Endothelial cell of umbilical vein (primary cell): ENCODE data around the gene KBTBD4. TPM values are rescaled to one million over a fixed set of nuclear protein-coding genes. Genes with fewer than 3 reads are reported as not detected.

Experiments
- BruUV-seq: library from RNA; stranded (reverse); fragments of 400-500 nt; replicated peaks from 2 replicates; lab custom pipeline; 2021; lab: Mats Ljungman, UMichigan
- CTCF ChIA-PET: fragments of 300-600, 350-600 bp; sonication (Branson Sonifier 250); formaldehyde crosslinking; loops from one replicate; lab custom pipeline; 2021; ENCODE audit warnings: antibody characterized with exemption, inconsistent platforms; lab: Charles Lee
- POLR2A ChIA-PET: fragments of 300-600, 350-600 bp; sonication (Branson Sonifier 250); formaldehyde crosslinking; loops from one replicate; lab custom pipeline; 2021; ENCODE audit warnings: antibody characterized with exemption, inconsistent platforms; lab: Charles Lee
- DNase-seq: peaks from one replicate; pipeline ENCODE4 v3.0.0-alpha.2; 2011; ENCODE audit warnings: low read depth, low spot score
- FAIRE-seq: peaks from 2 replicates; lab custom pipeline; 2011; peaks lifted over from hg19 to GRCh38; lab: Jason Lieb, UNC
- H2AFZ ChIP-seq: 2 replicates; pipeline ENCODE4 v1.6.0; 2012; ENCODE audit warnings: low read depth, low read length, control low read depth, inconsistent platforms
- H3K27ac ChIP-seq: 2 replicates; pipeline ENCODE4 v1.5.1; 2011; ENCODE audit warnings: low read depth, mild to moderate bottlenecking, control low read depth, low read length, moderate library complexity; ENCODE audit not compliant: insufficient read depth
- H3K27me3 ChIP-seq, 2 experiments: 2 replicates each; pipeline versions ENCODE4 v1.6.0 to v1.6.1; 2011; ENCODE audit warnings: low read length in 2 of 2, mixed read lengths in 1 of 2; ENCODE audit not compliant: control insufficient read depth in 2 of 2, insufficient read depth in 2 of 2
- H3K36me3 ChIP-seq, 2 experiments: 2 replicates in 1 of 2; 3 replicates in 1 of 2; pipeline ENCODE4 v1.5.1; 2011; ENCODE audit warnings: low read length in 2 of 2, mild to moderate bottlenecking in 1 of 2, moderate library complexity in 1 of 2; ENCODE audit not compliant: control insufficient read depth in 2 of 2, insufficient read depth in 2 of 2; ENCODE audit errors: extremely low read depth in 1 of 2
- H3K4me1 ChIP-seq: 3 replicates; pipeline ENCODE4 v1.5.1; 2011; ENCODE audit warnings: mild to moderate bottlenecking, low read length; ENCODE audit not compliant: control insufficient read depth, insufficient read depth; ENCODE audit errors: extremely low read depth
- H3K4me2 ChIP-seq: 2 replicates; pipeline ENCODE4 v1.6.1; 2011; ENCODE audit warnings: low read length, control low read depth, mixed read lengths; ENCODE audit not compliant: insufficient read depth
- H3K4me3 ChIP-seq, 3 experiments: fragments of 200-600 bp in 1 of 3; sonication (generic), shearing (Covaris generic) in 1 of 3; replicated peaks in 1 of 3; 2 replicates each; pipeline ENCODE4 v1.5.1; 2011 to 2016; ENCODE audit warnings: control low read depth in 3 of 3, low read length in 3 of 3, mild to moderate bottlenecking in 2 of 3, inconsistent platforms in 1 of 3, low read depth in 1 of 3, moderate library complexity in 1 of 3; ENCODE audit not compliant: insufficient read depth in 1 of 3
- H3K79me2 ChIP-seq: 2 replicates; pipeline ENCODE4 v1.6.0; 2012; ENCODE audit warnings: low read length, inconsistent platforms; ENCODE audit not compliant: control insufficient read depth, insufficient read depth
- H3K9ac ChIP-seq: replicated peaks from 2 replicates; pipeline ENCODE3; 2011; ENCODE audit warnings: low read length, control low read depth; ENCODE audit not compliant: insufficient read depth; ENCODE audit errors: extremely low read depth
- H3K9me1 ChIP-seq: replicated peaks from 3 replicates; pipeline ENCODE4 v1.6.0; 2011; ENCODE audit warnings: mild to moderate bottlenecking, low read length; ENCODE audit not compliant: control insufficient read depth, insufficient read depth; ENCODE audit errors: extremely low read depth
- H3K9me3 ChIP-seq: replicated peaks from 2 replicates; pipeline ENCODE4 v1.5.1; 2012; ENCODE audit warnings: low read length, inconsistent platforms; ENCODE audit not compliant: control insufficient read depth, insufficient read depth
- H4K20me1 ChIP-seq: replicated peaks from 2 replicates; pipeline ENCODE3; 2011; ENCODE audit warnings: mild to moderate bottlenecking, low read length; ENCODE audit not compliant: control insufficient read depth, insufficient read depth; ENCODE audit errors: extremely low read depth
- EZH2 ChIP-seq: IDR thresholded peaks from 2 replicates; pipeline ENCODE4 v1.6.1; 2012; ENCODE audit warnings: borderline replicate concordance, low read depth, mild to moderate bottlenecking, moderate library complexity, low read length, inconsistent platforms; ENCODE audit not compliant: severe bottlenecking
- FOS ChIP-seq: IDR thresholded peaks from 2 replicates; pipeline ENCODE4 v1.6.1; 2011; ENCODE audit warnings: mild to moderate bottlenecking, low read length, moderate library complexity, borderline replicate concordance; ENCODE audit not compliant: insufficient read depth
- GATA2 ChIP-seq: IDR thresholded peaks from 2 replicates; pipeline ENCODE4 v1.7.0; 2011; ENCODE audit warnings: low read depth, mild to moderate bottlenecking, moderate library complexity, mixed read lengths, low read length; ENCODE audit not compliant: insufficient read length, insufficient read depth
- JUN ChIP-seq: IDR thresholded peaks from 2 replicates; pipeline ENCODE4 v1.6.1; 2011; ENCODE audit warnings: borderline replicate concordance, low read depth; ENCODE audit not compliant: insufficient read length, insufficient read depth
- MYC ChIP-seq: IDR thresholded peaks from one replicate; pipeline ENCODE4 v1.6.1; 2011; ENCODE audit warnings: mild to moderate bottlenecking, low read depth, low read length
- POLR2A ChIP-seq: IDR thresholded peaks from 2 replicates; pipeline ENCODE4 v1.6.1; 2012; ENCODE audit warnings: low read depth, mild to moderate bottlenecking, control low read depth, low read length
- POLR2AphosphoS5 ChIP-seq: IDR thresholded peaks from 2 replicates; pipeline ENCODE4 v1.6.1; 2012; ENCODE audit warnings: low read depth, mild to moderate bottlenecking, control low read depth, low read length, moderate library complexity; ENCODE audit not compliant: insufficient read depth
- dilution Hi-C: fragments of 300-500 bp; cut with MboI; formaldehyde crosslinking; loops from one replicate; pipeline ENCODE4 v1.15.0; 2019; ENCODE audit warnings: low sequenced_read_pairs; ENCODE audit not compliant: extremely low pct_ligation_motif_present
- intact Hi-C: fragments of 100-400 bp; cut with micrococcal nuclease; formaldehyde crosslinking; loops from one replicate; pipeline ENCODE4 v1.10.0; 2022
- polyA plus RNA-seq, 4 experiments: library from polyadenylated mRNA; depleted of rRNA in 3 of 4; stranded (reverse) in 3 of 4; unstranded in 1 of 4; fragments of >200 nt; gene quantifications; 2 replicates each; pipeline versions ENCODE4 v1.2.1 to v1.2.3, GENCODE V29; 2011 to 2012; ENCODE audit warnings: missing spikeins in 1 of 4
- total RNA-seq: library from RNA; stranded (reverse); gene quantifications from 2 replicates; pipeline ENCODE4 v1.2.3, GENCODE V29; 2021
- TF ChIP-seq, protein P1 (sequence below), 2 donors: IDR thresholded peaks; 1 replicate in 1 of 2; 2 replicates in 1 of 2; pipeline ENCODE4 v1.5.1; 2011; ENCODE audit warnings: low read length in 2 of 2, mild to moderate bottlenecking in 2 of 2, moderate library complexity in 2 of 2, control low read depth in 1 of 2, inconsistent platforms in 1 of 2, low read depth in 1 of 2; ENCODE audit not compliant: insufficient read depth in 1 of 2; ENCODE audit errors: extremely low read depth in 1 of 2
- TF ChIP-seq, protein P2 (sequence below): IDR thresholded peaks from 2 replicates; pipeline ENCODE4 v1.6.1; 2011; ENCODE audit not compliant: insufficient read depth, insufficient read length

KBTBD4 gene
- total and polyA plus RNA-seq, 2 donors (not counting 3 experiments of a cell fraction or from before 2014, with no cell fraction given), result 16.3 to 23.2 TPM

DNA sequence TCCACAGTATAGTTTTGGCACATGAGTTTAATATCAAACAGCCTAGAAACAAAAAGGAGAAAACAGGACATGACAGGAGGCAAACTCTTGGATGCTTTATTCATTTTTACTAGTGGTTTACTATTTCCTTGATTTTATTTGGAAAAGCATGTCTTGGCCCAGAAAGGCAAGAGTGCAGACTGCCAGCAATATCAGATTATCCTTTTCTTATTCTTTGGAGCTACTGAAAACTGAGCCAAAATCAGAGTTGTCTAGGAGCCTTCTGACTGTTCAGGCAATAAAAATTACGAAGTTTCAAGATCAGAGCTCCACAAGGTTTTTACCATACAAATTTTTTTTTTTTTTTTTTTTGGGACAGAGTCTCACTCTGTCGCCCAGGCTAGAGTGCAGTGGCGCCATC lies 41.9 kb downstream of the KBTBD4 start:
- H4K20me1 ChIP-seq, result peaks cover 10% of the 10 kb centered on the region
- H2AFZ ChIP-seq, result no peak overlapping the region
- BruUV-seq, result no TSS peak
- TF ChIP-seq EZH2, result no peak
- TF ChIP-seq, protein P1, sequence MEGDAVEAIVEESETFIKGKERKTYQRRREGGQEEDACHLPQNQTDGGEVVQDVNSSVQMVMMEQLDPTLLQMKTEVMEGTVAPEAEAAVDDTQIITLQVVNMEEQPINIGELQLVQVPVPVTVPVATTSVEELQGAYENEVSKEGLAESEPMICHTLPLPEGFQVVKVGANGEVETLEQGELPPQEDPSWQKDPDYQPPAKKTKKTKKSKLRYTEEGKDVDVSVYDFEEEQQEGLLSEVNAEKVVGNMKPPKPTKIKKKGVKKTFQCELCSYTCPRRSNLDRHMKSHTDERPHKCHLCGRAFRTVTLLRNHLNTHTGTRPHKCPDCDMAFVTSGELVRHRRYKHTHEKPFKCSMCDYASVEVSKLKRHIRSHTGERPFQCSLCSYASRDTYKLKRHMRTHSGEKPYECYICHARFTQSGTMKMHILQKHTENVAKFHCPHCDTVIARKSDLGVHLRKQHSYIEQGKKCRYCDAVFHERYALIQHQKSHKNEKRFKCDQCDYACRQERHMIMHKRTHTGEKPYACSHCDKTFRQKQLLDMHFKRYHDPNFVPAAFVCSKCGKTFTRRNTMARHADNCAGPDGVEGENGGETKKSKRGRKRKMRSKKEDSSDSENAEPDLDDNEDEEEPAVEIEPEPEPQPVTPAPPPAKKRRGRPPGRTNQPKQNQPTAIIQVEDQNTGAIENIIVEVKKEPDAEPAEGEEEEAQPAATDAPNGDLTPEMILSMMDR (IDR thresholded peaks at IDR 0.05; ENCODE audit: extremely low read depth in 1 of 2, insufficient read depth in 1 of 2, low read depth in 1 of 2, low read length in 2 of 2), result no peak
- no peak for TF ChIP-seq POLR2AphosphoS5
- TF ChIP-seq, protein P2, sequence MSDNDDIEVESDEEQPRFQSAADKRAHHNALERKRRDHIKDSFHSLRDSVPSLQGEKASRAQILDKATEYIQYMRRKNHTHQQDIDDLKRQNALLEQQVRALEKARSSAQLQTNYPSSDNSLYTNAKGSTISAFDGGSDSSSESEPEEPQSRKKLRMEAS, result no peak
- no peak for TF ChIP-seq POLR2A
- no peak for TF ChIP-seq MYC
- no peak for TF ChIP-seq JUN
- TF ChIP-seq FOS, result no peak
- no peak for TF ChIP-seq GATA2
- H3K27ac ChIP-seq, result no peak overlapping the region
- no peak overlapping the region for H3K4me3 ChIP-seq
- dilution Hi-C loops (no loop called here), intact Hi-C loops (no loop called here)
- no peaks in the 10 kb centered on the region for H3K36me3 ChIP-seq
- no peak overlapping the region for H3K4me2 ChIP-seq
- H3K9me3 ChIP-seq, result no peaks in the 10 kb centered on the region
- H3K4me1 ChIP-seq, result peaks cover 27% of the 10 kb centered on the region
- H3K79me2 ChIP-seq, result peaks cover 95% of the 10 kb centered on the region
- ChIA-PET CTCF (interaction anchor here (0.7 to 4.9 kb wide), 4 partner anchors 8 to 24 kb away, joined by 3 to 41 read pairs (median 4); partner anchors contain the start of gene CELF1), POLR2A (no interaction called here)
- H3K9ac ChIP-seq, result no peak overlapping the region
- H3K9me1 ChIP-seq, result no peaks in the 10 kb centered on the region
- DNase-seq, result no peak
- no peak for FAIRE-seq
- no peaks in the 10 kb centered on the region for H3K27me3 ChIP-seq
